Endothelial cell of umbilical vein (primary cell): ENCODE measurements around the gene NCKAP5. TPM values are rescaled to one million over a fixed set of nuclear protein-coding genes. Genes with fewer than 3 reads are reported as not detected.

Experiments used
- BruUV-seq: library from RNA; stranded (reverse); fragments of 400-500 nt; replicated peaks from 2 replicates; lab custom pipeline; 2021; lab: Mats Ljungman, UMichigan
- CTCF ChIA-PET: fragments of 300-600, 350-600 bp; sonication (Branson Sonifier 250); formaldehyde crosslinking; loops from one replicate; lab custom pipeline; 2021; ENCODE audit warnings: antibody characterized with exemption, inconsistent platforms; lab: Charles Lee
- POLR2A ChIA-PET: fragments of 300-600, 350-600 bp; sonication (Branson Sonifier 250); formaldehyde crosslinking; loops from one replicate; lab custom pipeline; 2021; ENCODE audit warnings: antibody characterized with exemption, inconsistent platforms; lab: Charles Lee
- DNase-seq: peaks from one replicate; pipeline ENCODE4 v3.0.0-alpha.2; 2011; ENCODE audit warnings: low read depth, low spot score
- FAIRE-seq: peaks from 2 replicates; lab custom pipeline; 2011; peaks lifted over from hg19 to GRCh38; lab: Jason Lieb, UNC
- H2AFZ ChIP-seq: 2 replicates; pipeline ENCODE4 v1.6.0; 2012; ENCODE audit warnings: low read depth, low read length, control low read depth, inconsistent platforms
- H3K27ac ChIP-seq: 2 replicates; pipeline ENCODE4 v1.5.1; 2011; ENCODE audit warnings: low read depth, mild to moderate bottlenecking, control low read depth, low read length, moderate library complexity; ENCODE audit not compliant: insufficient read depth
- H3K27me3 ChIP-seq, 2 experiments: 2 replicates each; pipeline versions ENCODE4 v1.6.0 to v1.6.1; 2011; ENCODE audit warnings: low read length in 2 of 2, mixed read lengths in 1 of 2; ENCODE audit not compliant: control insufficient read depth in 2 of 2, insufficient read depth in 2 of 2
- H3K36me3 ChIP-seq, 2 experiments: 2 replicates in 1 of 2; 3 replicates in 1 of 2; pipeline ENCODE4 v1.5.1; 2011; ENCODE audit warnings: low read length in 2 of 2, mild to moderate bottlenecking in 1 of 2, moderate library complexity in 1 of 2; ENCODE audit not compliant: control insufficient read depth in 2 of 2, insufficient read depth in 2 of 2; ENCODE audit errors: extremely low read depth in 1 of 2
- H3K4me1 ChIP-seq: 3 replicates; pipeline ENCODE4 v1.5.1; 2011; ENCODE audit warnings: mild to moderate bottlenecking, low read length; ENCODE audit not compliant: control insufficient read depth, insufficient read depth; ENCODE audit errors: extremely low read depth
- H3K4me2 ChIP-seq: 2 replicates; pipeline ENCODE4 v1.6.1; 2011; ENCODE audit warnings: low read length, control low read depth, mixed read lengths; ENCODE audit not compliant: insufficient read depth
- H3K4me3 ChIP-seq, 3 experiments: fragments of 200-600 bp in 1 of 3; sonication (generic), shearing (Covaris generic) in 1 of 3; replicated peaks in 1 of 3; 2 replicates each; pipeline ENCODE4 v1.5.1; 2011 to 2016; ENCODE audit warnings: control low read depth in 3 of 3, low read length in 3 of 3, mild to moderate bottlenecking in 2 of 3, inconsistent platforms in 1 of 3, low read depth in 1 of 3, moderate library complexity in 1 of 3; ENCODE audit not compliant: insufficient read depth in 1 of 3
- H3K79me2 ChIP-seq: 2 replicates; pipeline ENCODE4 v1.6.0; 2012; ENCODE audit warnings: low read length, inconsistent platforms; ENCODE audit not compliant: control insufficient read depth, insufficient read depth
- H3K9ac ChIP-seq: replicated peaks from 2 replicates; pipeline ENCODE3; 2011; ENCODE audit warnings: low read length, control low read depth; ENCODE audit not compliant: insufficient read depth; ENCODE audit errors: extremely low read depth
- H3K9me1 ChIP-seq: replicated peaks from 3 replicates; pipeline ENCODE4 v1.6.0; 2011; ENCODE audit warnings: mild to moderate bottlenecking, low read length; ENCODE audit not compliant: control insufficient read depth, insufficient read depth; ENCODE audit errors: extremely low read depth
- H3K9me3 ChIP-seq: replicated peaks from 2 replicates; pipeline ENCODE4 v1.5.1; 2012; ENCODE audit warnings: low read length, inconsistent platforms; ENCODE audit not compliant: control insufficient read depth, insufficient read depth
- H4K20me1 ChIP-seq: replicated peaks from 2 replicates; pipeline ENCODE3; 2011; ENCODE audit warnings: mild to moderate bottlenecking, low read length; ENCODE audit not compliant: control insufficient read depth, insufficient read depth; ENCODE audit errors: extremely low read depth
- EZH2 ChIP-seq: IDR thresholded peaks from 2 replicates; pipeline ENCODE4 v1.6.1; 2012; ENCODE audit warnings: borderline replicate concordance, low read depth, mild to moderate bottlenecking, moderate library complexity, low read length, inconsistent platforms; ENCODE audit not compliant: severe bottlenecking
- FOS ChIP-seq: IDR thresholded peaks from 2 replicates; pipeline ENCODE4 v1.6.1; 2011; ENCODE audit warnings: mild to moderate bottlenecking, low read length, moderate library complexity, borderline replicate concordance; ENCODE audit not compliant: insufficient read depth
- GATA2 ChIP-seq: IDR thresholded peaks from 2 replicates; pipeline ENCODE4 v1.7.0; 2011; ENCODE audit warnings: low read depth, mild to moderate bottlenecking, moderate library complexity, mixed read lengths, low read length; ENCODE audit not compliant: insufficient read length, insufficient read depth
- JUN ChIP-seq: IDR thresholded peaks from 2 replicates; pipeline ENCODE4 v1.6.1; 2011; ENCODE audit warnings: borderline replicate concordance, low read depth; ENCODE audit not compliant: insufficient read length, insufficient read depth
- MYC ChIP-seq: IDR thresholded peaks from one replicate; pipeline ENCODE4 v1.6.1; 2011; ENCODE audit warnings: mild to moderate bottlenecking, low read depth, low read length
- POLR2A ChIP-seq: IDR thresholded peaks from 2 replicates; pipeline ENCODE4 v1.6.1; 2012; ENCODE audit warnings: low read depth, mild to moderate bottlenecking, control low read depth, low read length
- POLR2AphosphoS5 ChIP-seq: IDR thresholded peaks from 2 replicates; pipeline ENCODE4 v1.6.1; 2012; ENCODE audit warnings: low read depth, mild to moderate bottlenecking, control low read depth, low read length, moderate library complexity; ENCODE audit not compliant: insufficient read depth
- dilution Hi-C: fragments of 300-500 bp; cut with MboI; formaldehyde crosslinking; loops from one replicate; pipeline ENCODE4 v1.15.0; 2019; ENCODE audit warnings: low sequenced_read_pairs; ENCODE audit not compliant: extremely low pct_ligation_motif_present
- intact Hi-C: fragments of 100-400 bp; cut with micrococcal nuclease; formaldehyde crosslinking; loops from one replicate; pipeline ENCODE4 v1.10.0; 2022
- polyA plus RNA-seq, 4 experiments: library from polyadenylated mRNA; depleted of rRNA in 3 of 4; stranded (reverse) in 3 of 4; unstranded in 1 of 4; fragments of >200 nt; gene quantifications; 2 replicates each; pipeline versions ENCODE4 v1.2.1 to v1.2.3, GENCODE V29; 2011 to 2012; ENCODE audit warnings: missing spikeins in 1 of 4
- total RNA-seq: library from RNA; stranded (reverse); gene quantifications from 2 replicates; pipeline ENCODE4 v1.2.3, GENCODE V29; 2021
- TF ChIP-seq, protein P1 (sequence below), 2 donors: IDR thresholded peaks; 1 replicate in 1 of 2; 2 replicates in 1 of 2; pipeline ENCODE4 v1.5.1; 2011; ENCODE audit warnings: low read length in 2 of 2, mild to moderate bottlenecking in 2 of 2, moderate library complexity in 2 of 2, control low read depth in 1 of 2, inconsistent platforms in 1 of 2, low read depth in 1 of 2; ENCODE audit not compliant: insufficient read depth in 1 of 2; ENCODE audit errors: extremely low read depth in 1 of 2
- TF ChIP-seq, protein P2 (sequence below): IDR thresholded peaks from 2 replicates; pipeline ENCODE4 v1.6.1; 2011; ENCODE audit not compliant: insufficient read depth, insufficient read length

The NCKAP5 gene
- total and polyA plus RNA-seq, 2 donors (not counting 3 experiments of a cell fraction or from before 2014, with no cell fraction given), result 0.47 to 3.3 TPM

DNA sequence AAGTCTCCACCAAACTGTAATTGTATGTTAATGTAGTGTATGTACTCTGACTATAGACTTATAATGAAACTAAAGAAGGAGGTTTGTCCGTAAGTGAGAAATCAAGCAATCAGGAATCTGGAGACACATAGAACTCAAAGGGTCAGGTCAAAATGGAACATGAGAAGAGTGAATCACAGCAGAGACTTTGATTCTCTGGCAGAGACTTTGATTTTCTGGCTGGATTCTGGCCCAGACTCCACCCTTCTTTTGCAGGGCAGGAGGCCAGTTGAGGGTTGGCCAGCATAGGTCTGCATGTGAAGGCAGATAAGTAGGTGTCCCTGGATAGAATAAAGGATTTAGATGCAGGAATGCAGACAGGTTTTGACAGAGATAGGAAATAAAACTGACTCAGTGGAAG lies 11.0 kb upstream of the NCKAP5 start:
- Histone ChIP-seq H3K9ac (no peak overlapping the region), H3K9me3 (no peaks in the 10 kb centered on the region), H3K27ac (peak overlapping the region; percentile 45), H3K9me1 (no peaks in the 10 kb centered on the region), H3K27me3 (no peaks in the 10 kb centered on the region), H3K4me2 (peak overlapping the region; percentile 59), H2AFZ (no peak overlapping the region), H3K4me1 (peaks cover 40% of the 10 kb centered on the region), H3K4me3 (no peak overlapping the region), H4K20me1 (no peaks in the 10 kb centered on the region), H3K79me2 (no peaks in the 10 kb centered on the region), H3K36me3 (no peaks in the 10 kb centered on the region)
- DNase-seq (peak; percentile 93), FAIRE-seq (peak; percentile 85)
- intact Hi-C loops (loop anchor here (1.0 kb wide), 2 partner anchors 11 to 239 kb away; partner anchors contain the start of gene NCKAP5), dilution Hi-C loops (no loop called here)
- POLR2A ChIA-PET, result no interaction called here
- TF ChIP-seq POLR2AphosphoS5, result peak; percentile 65
- no peak for TF ChIP-seq MYC
- peak; percentile 46 for TF ChIP-seq JUN
- TF ChIP-seq, protein P1, sequence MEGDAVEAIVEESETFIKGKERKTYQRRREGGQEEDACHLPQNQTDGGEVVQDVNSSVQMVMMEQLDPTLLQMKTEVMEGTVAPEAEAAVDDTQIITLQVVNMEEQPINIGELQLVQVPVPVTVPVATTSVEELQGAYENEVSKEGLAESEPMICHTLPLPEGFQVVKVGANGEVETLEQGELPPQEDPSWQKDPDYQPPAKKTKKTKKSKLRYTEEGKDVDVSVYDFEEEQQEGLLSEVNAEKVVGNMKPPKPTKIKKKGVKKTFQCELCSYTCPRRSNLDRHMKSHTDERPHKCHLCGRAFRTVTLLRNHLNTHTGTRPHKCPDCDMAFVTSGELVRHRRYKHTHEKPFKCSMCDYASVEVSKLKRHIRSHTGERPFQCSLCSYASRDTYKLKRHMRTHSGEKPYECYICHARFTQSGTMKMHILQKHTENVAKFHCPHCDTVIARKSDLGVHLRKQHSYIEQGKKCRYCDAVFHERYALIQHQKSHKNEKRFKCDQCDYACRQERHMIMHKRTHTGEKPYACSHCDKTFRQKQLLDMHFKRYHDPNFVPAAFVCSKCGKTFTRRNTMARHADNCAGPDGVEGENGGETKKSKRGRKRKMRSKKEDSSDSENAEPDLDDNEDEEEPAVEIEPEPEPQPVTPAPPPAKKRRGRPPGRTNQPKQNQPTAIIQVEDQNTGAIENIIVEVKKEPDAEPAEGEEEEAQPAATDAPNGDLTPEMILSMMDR (IDR thresholded peaks at IDR 0.05; ENCODE audit: extremely low read depth in 1 of 2, insufficient read depth in 1 of 2, low read depth in 1 of 2, low read length in 2 of 2), result no peak
- TF ChIP-seq GATA2, result peak; percentile 94
- TF ChIP-seq, protein P2, sequence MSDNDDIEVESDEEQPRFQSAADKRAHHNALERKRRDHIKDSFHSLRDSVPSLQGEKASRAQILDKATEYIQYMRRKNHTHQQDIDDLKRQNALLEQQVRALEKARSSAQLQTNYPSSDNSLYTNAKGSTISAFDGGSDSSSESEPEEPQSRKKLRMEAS, result no peak
- peak; percentile 27 for TF ChIP-seq POLR2A
- TF ChIP-seq EZH2, result no peak
- peak; percentile 80 for TF ChIP-seq FOS
- no TSS peak for BruUV-seq
- CTCF ChIA-PET, result interaction anchor here (2.9 kb wide), 1 partner anchor 19 kb away, joined by 11 read pairs; no protein-coding TSS in a partner anchor
